GM21619 (cell line): Measurements from ENCODE around the gene PGA5.
"Not testable (repeated sequence)": the region's sequence is repeated elsewhere in the genome, so short reads cannot be mapped to it uniquely, and the experiment has no call there.

Experiments
- ATAC-seq: cut with Tn5 transposase; IDR thresholded peaks from one replicate; pipeline ENCODE4 v1.9.1; 2021; ENCODE audit not compliant: unreplicated experiment

PGA5 gene

DNA sequence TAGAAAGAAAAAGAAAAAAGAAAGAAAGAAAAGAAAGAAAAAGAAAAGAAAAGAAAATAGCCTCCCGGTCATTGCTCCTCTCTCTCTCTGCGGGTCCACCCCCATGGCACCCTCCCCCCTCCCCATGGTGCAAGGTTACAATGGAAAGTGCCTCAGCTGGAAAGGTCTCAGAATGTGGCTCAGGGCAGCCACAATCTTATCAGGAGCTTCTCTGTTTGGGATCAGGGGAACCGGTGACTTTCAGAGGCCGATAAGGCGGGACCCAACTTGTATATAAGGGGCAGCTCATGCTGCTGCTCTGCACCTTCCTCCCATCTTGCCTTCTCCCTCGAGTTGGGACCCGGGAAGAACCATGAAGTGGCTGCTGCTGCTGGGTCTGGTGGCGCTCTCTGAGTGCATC lies at the start of gene PGA5:
Gene PGA5 (plus strand): TSS at position 301 of the 400 bp plus-strand sequence. CDS start 52 bp downstream, at position 353.
- not testable (repeated sequence) for ATAC-seq

DNA sequence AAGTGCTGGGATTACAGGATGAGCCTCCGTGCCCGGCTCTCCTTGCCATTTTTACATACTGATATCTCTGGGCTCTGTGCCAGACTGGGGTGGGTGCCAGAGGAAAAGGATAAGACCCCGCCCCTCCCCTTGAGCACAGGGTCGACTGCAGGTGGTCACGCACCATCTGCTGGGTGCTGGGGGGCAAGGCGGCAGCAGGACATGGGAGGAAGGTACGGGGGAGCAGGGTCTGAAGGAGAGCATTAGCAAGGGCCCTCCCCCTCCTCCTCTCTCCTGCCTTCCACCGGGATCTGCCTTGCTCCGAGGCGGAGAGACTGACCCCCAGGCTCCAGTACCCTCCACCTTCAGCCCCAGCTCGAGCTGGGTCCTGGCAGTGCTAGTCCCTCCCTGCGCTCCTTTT lies 47.4 kb upstream of the PGA5 start:
- ATAC-seq = no peak

DNA sequence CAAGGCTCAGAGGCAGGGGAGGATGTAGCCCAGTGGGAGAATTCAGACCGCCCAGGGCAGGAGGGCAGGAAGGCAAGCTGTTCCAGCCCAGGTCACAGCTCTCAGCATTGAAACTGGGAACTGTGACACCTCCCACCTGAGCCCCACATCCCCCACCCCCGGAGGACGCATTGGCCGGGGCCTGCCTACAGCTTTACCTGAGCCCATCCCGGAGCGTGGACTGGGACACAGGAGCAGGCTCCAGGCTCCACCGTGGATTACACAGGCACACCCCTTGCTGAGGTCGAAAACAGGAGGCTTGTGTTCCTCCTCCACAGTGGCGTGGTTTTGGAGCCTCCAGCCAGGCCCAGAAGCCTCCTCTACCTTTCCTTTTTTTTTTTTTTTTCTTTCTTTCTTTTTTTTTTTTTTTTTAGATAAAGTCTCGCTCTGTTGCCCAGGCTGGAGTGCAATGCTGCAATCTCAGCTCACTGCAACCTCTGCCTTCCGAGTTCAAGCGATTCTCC lies 46.8 kb upstream of the PGA5 start:
- ATAC-seq = no peak

DNA sequence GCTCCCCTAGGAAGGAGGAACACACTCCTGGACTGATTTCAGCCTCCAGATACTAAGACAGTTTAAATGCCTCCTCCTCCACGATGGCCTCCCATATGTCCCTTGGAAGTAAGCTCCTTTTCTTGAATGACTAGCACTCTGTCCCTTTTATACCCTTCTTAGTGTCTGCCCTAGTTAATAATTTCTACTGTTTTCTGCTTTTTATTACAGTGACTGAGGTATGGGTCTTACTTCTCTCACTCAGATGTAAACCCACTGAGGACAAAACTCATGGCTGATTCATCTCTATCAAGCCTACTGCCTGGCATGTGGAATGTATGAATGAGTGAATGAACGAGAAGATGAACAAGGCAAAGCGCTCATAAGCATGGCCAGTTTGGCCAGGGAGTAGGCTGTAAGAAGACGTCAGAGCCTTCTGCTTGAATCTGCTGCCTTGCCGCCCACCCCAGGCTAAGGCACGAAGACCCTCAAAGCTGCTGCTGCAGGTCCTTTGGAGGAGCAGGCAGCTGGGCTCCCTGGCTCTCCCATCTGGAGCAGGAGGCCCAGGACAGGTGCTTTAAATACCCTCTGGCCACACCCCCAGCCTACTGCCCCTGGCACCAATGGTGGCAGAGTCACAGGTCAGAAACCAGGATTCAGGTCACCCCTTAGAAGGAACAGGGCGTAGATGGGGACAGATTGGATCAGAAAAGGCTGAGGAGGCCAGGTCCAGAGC lies 45.8 kb upstream of the PGA5 start:
- ATAC-seq = no peak

DNA sequence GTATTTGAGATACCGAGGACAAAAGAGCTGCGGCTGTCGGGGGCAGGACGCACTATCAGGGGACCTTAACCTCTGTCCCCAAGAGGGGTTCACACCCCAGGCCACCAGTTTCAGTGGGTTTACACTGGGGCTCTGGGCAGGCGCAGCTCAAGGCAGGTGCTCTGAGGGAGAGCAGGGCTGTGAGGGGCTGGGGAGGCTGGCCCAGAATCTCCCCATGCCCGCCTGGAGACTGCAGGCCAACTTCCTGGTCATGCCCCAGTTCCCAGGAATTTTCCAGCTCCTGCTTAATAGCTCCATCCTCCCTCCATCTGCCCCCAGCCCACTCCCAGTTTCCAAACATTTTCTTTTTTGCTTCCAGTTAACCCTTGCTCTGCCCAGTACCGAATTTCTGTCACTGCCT lies 45.3 kb upstream of the PGA5 start:
- ATAC-seq = no peak

DNA sequence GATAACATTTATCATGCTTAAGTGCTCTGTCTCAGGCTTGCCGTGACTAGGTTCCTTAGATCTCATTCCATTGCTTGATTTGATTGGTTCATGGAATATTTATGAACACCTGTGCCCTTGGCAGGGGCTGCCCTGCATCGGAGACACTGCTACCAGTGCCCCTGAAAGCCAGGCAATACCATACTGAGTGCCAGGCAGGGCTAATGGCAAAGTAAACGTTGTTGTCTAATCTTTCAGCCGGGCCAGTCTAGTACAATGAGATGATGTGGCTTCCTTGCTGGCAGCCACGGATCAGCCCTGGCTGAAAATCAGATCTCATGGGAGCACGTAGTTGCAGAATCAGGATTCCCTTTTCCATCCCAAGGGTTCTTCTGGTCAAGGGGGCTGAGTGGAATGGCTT lies 42.6 kb upstream of the PGA5 start:
- no peak for ATAC-seq

DNA sequence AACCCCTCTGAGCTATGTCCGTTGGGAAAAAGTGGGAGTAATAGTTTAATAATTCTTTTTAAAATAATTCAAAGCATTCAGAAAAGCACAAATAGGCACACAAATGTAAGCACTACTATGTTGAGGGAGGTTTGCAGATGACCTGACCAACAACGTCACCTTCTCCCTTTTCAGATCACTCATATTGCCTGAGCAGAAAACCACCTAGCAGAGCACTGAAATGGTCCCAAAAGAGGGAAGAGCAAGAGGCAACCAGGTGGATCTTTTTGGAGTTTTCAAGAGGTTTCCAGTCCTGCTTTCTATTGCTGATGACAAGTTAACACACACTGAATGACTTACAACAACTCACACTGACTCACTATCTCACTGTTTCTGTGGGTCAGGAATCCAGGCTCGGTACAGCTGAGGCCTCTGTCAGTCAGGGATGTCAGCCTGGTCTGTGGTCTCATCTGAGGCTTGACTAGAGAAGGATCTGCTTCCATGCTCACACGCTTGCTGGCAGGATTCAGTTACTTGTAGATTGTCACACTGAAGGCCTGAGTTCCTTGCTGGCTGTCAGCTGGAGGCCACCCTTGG lies 41.9 kb upstream of the PGA5 start:
- no peak for ATAC-seq

DNA sequence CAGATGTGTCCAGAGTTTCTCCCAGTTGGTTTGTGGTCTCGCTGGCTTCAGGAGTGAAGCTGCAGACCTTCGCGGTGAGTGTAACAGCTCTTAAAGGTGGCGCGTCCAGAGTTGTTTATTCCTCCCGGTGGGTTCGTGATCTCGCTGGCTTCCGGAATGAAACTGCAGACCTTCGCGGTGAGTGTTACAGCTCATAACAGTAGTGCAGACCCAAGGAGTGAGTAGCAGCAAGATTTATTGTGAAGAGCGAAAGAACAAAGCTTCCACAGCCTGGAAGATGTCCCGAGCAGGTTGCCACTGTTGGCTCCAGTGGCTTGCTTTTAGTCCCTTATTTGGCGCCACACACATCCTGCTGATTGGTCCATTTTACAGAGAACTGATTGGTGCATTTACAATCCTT lies 39.5 kb upstream of the PGA5 start:
- ATAC-seq = no peak

DNA sequence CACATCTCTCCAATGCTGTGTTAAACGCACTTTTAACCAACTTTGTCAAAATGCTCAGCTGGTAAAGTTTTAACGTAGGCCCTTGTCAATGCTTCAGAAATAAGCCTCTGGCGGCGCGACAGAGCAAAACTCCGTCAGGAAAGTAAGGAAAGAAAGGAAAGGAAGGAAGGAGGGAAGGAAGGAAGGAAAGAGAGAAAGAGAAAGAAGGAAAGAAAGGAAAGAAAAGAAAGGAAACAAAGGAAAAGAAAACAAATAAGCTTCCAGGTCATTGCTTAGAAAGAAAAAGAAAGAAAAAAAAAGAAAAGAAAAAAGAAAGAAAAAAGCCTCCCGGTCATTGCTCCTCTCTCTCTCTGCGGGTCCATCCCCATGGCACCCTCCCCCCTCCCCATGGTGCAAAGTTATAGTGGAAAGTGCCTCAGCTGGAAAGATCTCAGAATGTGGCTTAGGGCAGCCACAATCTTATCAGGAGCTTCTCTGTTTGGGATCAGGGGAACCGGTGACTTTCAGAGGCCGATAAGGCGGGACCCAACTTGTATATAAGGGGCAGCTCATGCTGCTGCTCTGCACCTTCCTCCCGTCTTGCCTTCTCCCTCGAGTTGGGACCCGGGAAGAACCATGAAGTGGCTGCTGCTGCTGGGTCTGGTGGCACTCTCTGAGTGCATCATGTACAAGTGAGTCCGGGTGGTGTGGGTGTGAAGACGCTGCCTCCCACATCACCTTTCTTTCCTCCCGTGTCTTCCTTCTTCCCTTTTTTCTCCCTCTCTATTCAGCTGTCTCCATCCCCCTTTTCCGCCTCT lies 37.8 kb upstream of the PGA5 start, which contains the start of gene PGA3:
Gene PGA3 (plus strand): TSS at position 566 of the 797 bp plus-strand sequence. CDS start 50 bp downstream, at position 616.
- ATAC-seq = not testable (repeated sequence)

DNA sequence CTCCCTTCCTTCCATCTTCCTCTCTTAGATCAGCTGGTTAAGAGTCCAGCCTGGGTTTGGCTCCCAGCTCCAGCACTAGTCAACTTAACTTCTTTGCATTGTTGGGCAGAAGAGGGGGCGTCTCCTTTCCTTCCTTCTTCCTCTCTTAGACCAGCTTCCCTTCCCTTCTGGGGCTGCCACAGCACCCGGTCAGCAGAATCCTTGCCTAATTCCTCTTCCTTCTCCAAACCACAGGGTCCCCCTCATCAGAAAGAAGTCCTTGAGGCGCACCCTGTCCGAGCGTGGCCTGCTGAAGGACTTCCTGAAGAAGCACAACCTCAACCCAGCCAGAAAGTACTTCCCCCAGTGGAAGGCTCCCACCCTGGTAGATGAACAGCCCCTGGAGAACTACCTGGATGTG lies 37.1 kb upstream of the PGA5 start:
- ATAC-seq = not testable (repeated sequence)

DNA sequence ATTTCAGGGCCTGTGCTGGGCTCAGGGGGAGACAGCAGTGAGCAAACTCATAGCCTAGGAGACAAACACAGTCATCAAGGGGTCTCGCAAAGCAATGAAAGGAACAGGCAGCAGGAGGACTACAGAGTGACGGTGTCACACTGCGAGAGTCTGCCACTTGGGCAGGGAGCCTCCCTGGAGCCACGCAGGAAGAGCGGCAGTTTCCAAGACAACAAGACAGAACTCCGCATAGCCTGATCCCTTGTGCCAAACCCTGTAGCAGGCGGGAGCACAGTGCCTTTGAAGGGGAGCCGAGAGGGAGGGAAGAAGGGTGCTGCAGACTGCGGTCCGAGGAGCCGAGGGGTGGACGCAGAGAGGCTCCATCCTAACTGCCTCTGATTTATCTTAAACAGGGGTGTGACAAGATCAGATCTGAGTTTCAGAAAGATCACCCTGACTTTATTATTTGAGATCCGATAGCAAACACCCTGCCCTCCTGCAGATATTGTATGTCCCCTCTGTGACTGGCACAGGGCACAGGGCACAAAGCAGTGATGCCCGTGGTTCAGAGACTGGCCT lies 36.4 kb upstream of the PGA5 start:
- not testable (repeated sequence) for ATAC-seq

DNA sequence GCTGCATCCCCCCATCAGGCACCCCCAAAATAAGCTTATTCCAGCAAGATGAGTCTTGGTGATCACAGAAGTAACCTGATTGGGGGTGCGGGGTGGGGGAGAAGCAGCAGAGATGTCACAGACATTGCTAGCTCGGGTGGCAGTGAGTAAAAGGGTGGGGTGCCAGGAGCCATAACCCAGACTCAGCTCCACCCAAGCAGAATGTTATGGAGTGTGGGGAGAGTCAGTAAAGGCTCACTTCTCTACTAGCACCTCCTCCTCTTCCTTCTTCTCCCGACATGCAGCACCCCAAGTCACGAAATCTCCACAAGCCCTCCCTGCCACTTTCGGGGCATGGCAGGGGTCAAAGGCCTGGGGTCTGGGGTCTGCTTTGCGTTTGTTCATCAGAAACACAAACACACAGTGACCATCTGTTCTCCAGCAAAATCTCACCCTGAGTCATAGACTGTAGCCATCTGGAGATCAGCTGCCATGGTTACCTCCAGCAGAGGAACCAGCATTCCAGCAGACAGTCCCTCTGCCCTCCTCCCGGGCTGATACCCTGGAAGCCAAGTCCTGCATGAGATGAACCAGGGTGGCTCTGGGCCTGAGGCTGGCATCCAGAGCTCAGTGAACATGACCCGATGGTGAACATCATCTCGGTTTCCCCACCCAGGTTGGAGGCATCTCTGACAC lies 33.2 kb upstream of the PGA5 start:
- ATAC-seq = not testable (repeated sequence)

DNA sequence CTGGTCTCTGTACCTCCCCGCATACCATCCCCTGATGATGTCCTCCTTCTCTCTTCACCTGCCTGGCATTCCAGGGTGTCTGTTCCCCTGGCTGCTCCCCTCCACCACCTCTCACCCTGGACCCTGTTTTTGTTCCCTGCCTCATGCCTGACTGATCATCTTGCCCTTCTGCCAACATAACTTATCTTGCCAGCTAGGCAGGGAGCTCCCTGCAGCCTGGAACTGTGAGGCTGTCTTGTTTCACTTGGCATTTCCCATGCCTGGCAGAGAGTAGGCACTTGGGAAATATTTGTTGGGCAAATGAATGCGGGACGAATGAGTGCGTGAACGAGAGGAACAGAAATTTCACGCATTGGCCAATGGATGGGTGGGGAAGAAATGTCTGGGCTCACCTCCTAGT lies 30.3 kb upstream of the PGA5 start:
- ATAC-seq = not testable (repeated sequence)

DNA sequence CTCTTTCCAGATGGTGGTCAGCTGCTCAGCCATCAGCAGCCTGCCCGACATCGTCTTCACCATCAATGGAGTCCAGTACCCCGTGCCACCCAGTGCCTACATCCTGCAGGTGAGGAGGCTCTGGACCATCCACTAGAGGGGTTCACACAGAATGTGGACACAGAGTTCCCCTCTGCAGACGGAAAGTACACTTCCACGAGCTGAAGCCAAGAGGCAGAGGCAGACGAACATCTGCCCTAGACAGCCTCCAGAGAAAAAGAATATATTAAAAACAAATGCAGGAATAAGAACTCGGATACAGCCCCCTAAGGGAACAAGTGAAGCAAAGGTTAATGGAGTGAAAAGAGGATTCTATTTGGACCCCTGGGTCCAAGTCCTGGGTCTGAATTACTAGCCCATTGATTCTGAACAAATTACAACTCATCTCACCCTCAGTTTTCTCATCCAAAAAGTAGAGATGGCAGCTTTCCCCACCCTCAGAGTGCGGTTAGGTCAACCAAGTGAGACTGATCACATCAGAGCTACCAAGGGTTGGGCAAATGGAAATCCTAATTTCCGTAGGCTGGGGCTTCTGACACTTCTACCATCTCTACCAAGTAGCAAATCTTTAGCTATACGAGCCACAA lies 29.5 kb upstream of the PGA5 start:
- ATAC-seq = not testable (repeated sequence)

DNA sequence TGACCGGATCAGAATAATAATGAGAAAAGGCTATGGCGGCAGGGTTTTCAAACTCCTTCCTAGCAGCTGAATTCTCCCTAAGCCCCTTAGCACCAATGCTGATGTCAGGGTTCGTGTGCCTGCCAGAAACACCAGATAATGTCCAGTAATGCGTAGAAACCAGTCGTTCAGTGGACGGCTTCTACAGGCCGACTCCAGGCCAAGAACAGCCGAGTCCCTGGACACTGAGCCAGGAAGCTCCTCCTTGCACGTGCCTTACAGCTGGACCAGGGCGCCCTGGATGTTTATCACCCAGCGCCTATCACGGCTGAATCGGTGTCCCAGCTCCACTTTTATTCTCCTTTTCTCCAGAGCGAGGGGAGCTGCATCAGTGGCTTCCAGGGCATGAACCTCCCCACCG lies 28.8 kb upstream of the PGA5 start:
- not testable (repeated sequence) for ATAC-seq

DNA sequence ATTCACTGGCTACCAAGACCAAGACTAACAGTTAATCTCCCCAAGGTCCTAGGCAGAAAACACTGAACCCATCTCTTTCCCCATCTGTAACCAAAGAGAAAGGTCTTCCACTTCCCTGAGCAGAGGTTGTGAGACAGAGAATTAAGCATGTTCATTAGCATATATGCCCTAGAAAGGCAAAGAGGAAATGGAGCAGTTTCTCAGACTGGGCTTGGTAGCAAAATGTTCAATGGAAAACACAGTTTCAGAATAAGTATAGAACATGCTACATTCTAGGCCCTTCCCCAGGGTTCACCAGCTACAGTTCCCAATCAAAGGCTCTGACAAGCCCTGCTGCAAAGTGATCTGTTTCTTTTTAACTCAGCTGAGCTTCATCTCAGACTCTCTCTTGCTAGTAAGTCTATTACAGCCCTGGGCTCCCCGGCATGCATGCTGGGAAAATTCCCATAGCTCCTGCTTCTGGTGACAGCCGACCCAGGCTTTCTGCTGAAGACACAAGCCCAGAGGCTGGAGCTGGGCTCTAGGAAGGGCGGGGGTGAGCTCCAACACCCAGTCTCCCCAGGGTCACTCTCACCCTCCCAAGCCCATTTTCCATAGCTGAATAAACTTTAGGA lies 27.2 kb upstream of the PGA5 start:
- ATAC-seq = not testable (repeated sequence)

DNA sequence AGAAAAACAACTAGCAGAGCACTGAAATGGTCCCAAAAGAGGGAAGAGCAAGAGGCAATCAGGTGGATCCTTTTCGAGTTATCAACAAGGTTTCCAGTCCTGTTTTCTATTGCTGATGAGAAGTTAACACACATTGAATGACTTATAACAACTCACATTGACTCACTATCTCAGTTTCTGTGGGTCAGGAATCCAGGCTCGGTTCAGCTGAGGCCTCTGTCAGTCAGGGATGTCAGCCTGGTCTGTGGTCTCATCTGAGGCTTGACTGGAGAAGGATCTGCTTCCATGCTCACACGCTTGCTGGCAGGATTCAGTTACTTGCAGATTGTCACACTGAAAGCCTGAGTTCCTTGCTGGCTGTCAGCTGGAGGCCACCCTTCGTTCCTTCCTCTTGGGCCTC lies 22.7 kb upstream of the PGA5 start:
- ATAC-seq = not testable (repeated sequence)

DNA sequence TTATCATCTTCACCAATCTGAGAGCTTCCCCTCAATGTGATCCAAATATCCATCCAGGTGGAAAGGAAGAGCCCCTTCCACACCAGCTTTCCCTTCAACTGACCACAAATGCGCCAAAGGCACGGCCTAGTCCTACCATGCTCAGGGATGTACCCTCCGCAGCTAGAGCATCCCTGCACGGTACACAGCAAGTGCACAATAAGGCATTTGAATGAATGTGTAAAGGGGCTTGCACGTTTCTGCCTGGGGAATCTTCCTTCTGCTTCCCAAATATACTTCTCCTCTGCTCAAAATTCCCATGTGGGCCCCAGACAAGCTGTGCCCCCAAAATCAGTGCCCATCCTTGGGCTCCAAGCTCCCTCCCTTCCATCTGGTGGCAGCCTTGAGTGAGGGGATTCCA lies 22.0 kb upstream of the PGA5 start:
- ATAC-seq = not testable (repeated sequence)

DNA sequence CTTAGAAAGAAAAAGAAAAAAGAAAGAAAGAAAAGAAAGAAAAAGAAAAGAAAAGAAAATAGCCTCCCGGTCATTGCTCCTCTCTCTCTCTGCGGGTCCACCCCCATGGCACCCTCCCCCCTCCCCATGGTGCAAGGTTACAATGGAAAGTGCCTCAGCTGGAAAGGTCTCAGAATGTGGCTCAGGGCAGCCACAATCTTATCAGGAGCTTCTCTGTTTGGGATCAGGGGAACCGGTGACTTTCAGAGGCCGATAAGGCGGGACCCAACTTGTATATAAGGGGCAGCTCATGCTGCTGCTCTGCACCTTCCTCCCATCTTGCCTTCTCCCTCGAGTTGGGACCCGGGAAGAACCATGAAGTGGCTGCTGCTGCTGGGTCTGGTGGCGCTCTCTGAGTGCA lies 18.9 kb upstream of the PGA5 start, which contains the start of gene PGA4:
Gene PGA4 (plus strand): TSS at position 301 of the 400 bp plus-strand sequence. CDS start 54 bp downstream, at position 355.
- not testable (repeated sequence) for ATAC-seq

DNA sequence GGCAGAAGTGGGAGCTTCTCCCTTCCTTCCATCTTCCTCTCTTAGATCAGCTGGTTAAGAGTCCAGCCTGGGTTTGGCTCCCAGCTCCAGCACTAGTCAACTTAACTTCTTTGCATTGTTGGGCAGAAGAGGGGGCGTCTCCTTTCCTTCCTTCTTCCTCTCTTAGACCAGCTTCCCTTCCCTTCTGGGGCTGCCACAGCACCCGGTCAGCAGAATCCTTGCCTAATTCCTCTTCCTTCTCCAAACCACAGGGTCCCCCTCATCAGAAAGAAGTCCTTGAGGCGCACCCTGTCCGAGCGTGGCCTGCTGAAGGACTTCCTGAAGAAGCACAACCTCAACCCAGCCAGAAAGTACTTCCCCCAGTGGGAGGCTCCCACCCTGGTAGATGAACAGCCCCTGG lies 18.3 kb upstream of the PGA5 start:
- ATAC-seq = not testable (repeated sequence)
